Nephron (organoid): Measurements from ENCODE around the gene SLC26A6.

ENCODE experiments used
- H3K27ac Mint-ChIP-seq, 3 experiments: 2 replicates each; pipeline ENCODE4 v1.8.0; 2020; ENCODE audit warnings: mixed read lengths in 3 of 3, mild to moderate bottlenecking in 2 of 3, moderate library complexity in 1 of 3
- H3K27me3 Mint-ChIP-seq: 2 replicates; pipeline ENCODE4 v1.8.0; 2021; ENCODE audit warnings: low read depth, mild to moderate bottlenecking, moderate library complexity, mixed read lengths
- H3K36me3 Mint-ChIP-seq: 2 replicates; pipeline ENCODE4 v1.8.0; 2020; ENCODE audit warnings: low read depth, mixed read lengths
- H3K4me1 Mint-ChIP-seq: 2 replicates; pipeline ENCODE4 v1.8.0; 2020; ENCODE audit warnings: mixed read lengths
- H3K4me3 Mint-ChIP-seq, 3 experiments: 2 replicates each; pipeline ENCODE4 v1.8.0; 2020; ENCODE audit warnings: mild to moderate bottlenecking in 3 of 3, mixed read lengths in 3 of 3, moderate library complexity in 2 of 3
- H3K9me3 Mint-ChIP-seq: 2 replicates; pipeline ENCODE4 v1.8.0; 2020; ENCODE audit warnings: mixed read lengths
- CTCF ChIP-seq, 3 experiments: fragments of 200-600 bp; sonication (generic); IDR thresholded peaks; one replicate each; pipeline ENCODE4 v1.5.0; 2021; ENCODE audit warnings: antibody characterized with exemption in 3 of 3; ENCODE audit not compliant: unreplicated experiment in 3 of 3

Gene SLC26A6

GRCh38 chr3:48591436-48591835 is 43.8 kb downstream of the SLC26A6 start:
- Mint-ChIP-seq H3K27ac (no peak overlapping the region), H3K9me3 (no peaks in the 10 kb centered on the region), H3K27me3 (no peaks in the 10 kb centered on the region), H3K4me1 (peaks cover 8% of the 10 kb centered on the region), H3K36me3 (peaks cover 3% of the 10 kb centered on the region), H3K4me3 (no peak overlapping the region)
- no peak for TF ChIP-seq CTCF (IDR thresholded peaks at IDR 0.05; ENCODE audit: unreplicated experiment in 3 of 3)

- H3K36me3 Mint-ChIP-seq: peaks cover 4% of the 10 kb centered on the region
- no peaks in the 10 kb centered on the region for H3K27me3 Mint-ChIP-seq
- no peaks in the 10 kb centered on the region for H3K4me1 Mint-ChIP-seq
- H3K9me3 Mint-ChIP-seq: no peaks in the 10 kb centered on the region
- H3K27ac Mint-ChIP-seq: no peak overlapping the region
- H3K4me3 Mint-ChIP-seq: no peak overlapping the region
- no peak for TF ChIP-seq CTCF (IDR thresholded peaks at IDR 0.05; ENCODE audit: unreplicated experiment in 3 of 3)
These were observed 47.0 kb downstream of the SLC26A6 start for GRCh38 chr3:48588230-48588629.

GRCh38 chr3:48587686-48588085 is 47.6 kb downstream of the SLC26A6 start:
- Mint-ChIP-seq H3K27me3 (no peaks in the 10 kb centered on the region), H3K4me1 (no peaks in the 10 kb centered on the region), H3K36me3 (peaks cover 4% of the 10 kb centered on the region), H3K9me3 (no peaks in the 10 kb centered on the region), H3K27ac (no peak overlapping the region), H3K4me3 (no peak overlapping the region)
- no peak for TF ChIP-seq CTCF (IDR thresholded peaks at IDR 0.05; ENCODE audit: unreplicated experiment in 3 of 3)

GRCh38 chr3:48585411-48585810 is 49.9 kb downstream of the SLC26A6 start:
- H3K36me3 Mint-ChIP-seq: peaks cover 11% of the 10 kb centered on the region
- no peak for TF ChIP-seq CTCF (IDR thresholded peaks at IDR 0.05; ENCODE audit: unreplicated experiment in 3 of 3)
- no peak overlapping the region for H3K27ac Mint-ChIP-seq
- H3K27me3 Mint-ChIP-seq: no peaks in the 10 kb centered on the region
- H3K4me1 Mint-ChIP-seq: no peaks in the 10 kb centered on the region
- no peaks in the 10 kb centered on the region for H3K9me3 Mint-ChIP-seq
- H3K4me3 Mint-ChIP-seq: no peak overlapping the region

- Mint-ChIP-seq H3K36me3 (peaks cover 11% of the 10 kb centered on the region), H3K4me3 (no peak overlapping the region), H3K27ac (no peak overlapping the region), H3K4me1 (no peaks in the 10 kb centered on the region), H3K9me3 (no peaks in the 10 kb centered on the region), H3K27me3 (no peaks in the 10 kb centered on the region)
- no peak for TF ChIP-seq CTCF (IDR thresholded peaks at IDR 0.05; ENCODE audit: unreplicated experiment in 3 of 3)
These were observed 50.4 kb downstream of the SLC26A6 start for GRCh38 chr3:48584836-48585235.

- Mint-ChIP-seq H3K36me3 (peaks cover 16% of the 10 kb centered on the region), H3K4me3 (no peak overlapping the region), H3K27me3 (no peaks in the 10 kb centered on the region), H3K27ac (no peak overlapping the region), H3K9me3 (no peaks in the 10 kb centered on the region), H3K4me1 (no peaks in the 10 kb centered on the region)
- no peak for TF ChIP-seq CTCF (IDR thresholded peaks at IDR 0.05; ENCODE audit: unreplicated experiment in 3 of 3)
These were observed 53.4 kb downstream of the SLC26A6 start for GRCh38 chr3:48581621-48582481.
